ENCODE measurements around the gene PADI1. TPM values are rescaled to one million over a fixed set of nuclear protein-coding genes. Genes with fewer than 3 reads are reported as not detected.

PADI1 gene
- total and polyA plus RNA-seq, 2 of the 8 experiments (the other 6 are each of a cell fraction or from before 2014, with no cell fraction given): 0.20 to 0.30 TPM

GRCh38 chr1:17193222-17194132 lies 11.5 kb upstream of the PADI1 start (continued):
- TF ChIP-seq RAD21 (IDR thresholded peaks at IDR 0.05 in 1 of 2, conservative IDR thresholded peaks at IDR 0.05 in 1 of 2; ENCODE audit: low read depth in 2 of 2, low read length in 2 of 2): no peak
